SJCRH30 (cell line): Measurements from ENCODE around the gene PHLDB1. TPM values are rescaled to one million over a fixed set of nuclear protein-coding genes. Genes with fewer than 3 reads are reported as not detected.
A peak's percentile ranks its signal among the peaks of the same experiment; 100 is the strongest.
"Not testable (repeated sequence)": the region's sequence is repeated elsewhere in the genome, so short reads cannot be mapped to it uniquely, and the experiment has no call there.

ENCODE experiments used
- DNase-seq, 2 experiments: peaks; one replicate each; pipeline ENCODE4 v3.0.0-alpha.2; 2015 to 2020
- H3K27ac ChIP-seq: fragments of 250-450 bp; sonication (Bioruptor Pico); 2 replicates; pipeline ENCODE4 v1.5.1; 2020; ENCODE audit warnings: mild to moderate bottlenecking, moderate library complexity
- H3K27me3 ChIP-seq: fragments of 250-450 bp; sonication (Bioruptor Pico); 2 replicates; pipeline ENCODE4 v1.5.1; 2020; ENCODE audit warnings: mild to moderate bottlenecking, moderate library complexity
- H3K36me3 ChIP-seq: fragments of 250-450 bp; sonication (Bioruptor Pico); 2 replicates; pipeline ENCODE4 v1.5.1; 2020; ENCODE audit warnings: mild to moderate bottlenecking, moderate library complexity
- H3K4me1 ChIP-seq: fragments of 250-450 bp; sonication (Bioruptor Pico); 2 replicates; pipeline ENCODE4 v1.5.1; 2020; ENCODE audit warnings: mild to moderate bottlenecking, moderate library complexity
- H3K4me3 ChIP-seq: fragments of 250-450 bp; sonication (Bioruptor Pico); 2 replicates; pipeline ENCODE4 v1.5.1; 2020; ENCODE audit warnings: mild to moderate bottlenecking, moderate library complexity
- H3K9me3 ChIP-seq: fragments of 250-450 bp; sonication (Bioruptor Pico); replicated peaks from 2 replicates; pipeline ENCODE4 v1.5.1; 2020; ENCODE audit warnings: mild to moderate bottlenecking, moderate library complexity
- total RNA-seq: library from RNA; depleted of rRNA; stranded (reverse); fragments of >200 nt; shearing (Covaris generic); gene quantifications from 2 replicates; pipeline ENCODE4 v1.2.3, GENCODE V29; 2014

PHLDB1 gene
- total RNA-seq, 1 experiment from 2014 or later = 21.6 TPM

- no peaks in the 10 kb centered on the region for H3K4me1 ChIP-seq
- H3K4me3 ChIP-seq = no peak overlapping the region
- no peak overlapping the region for H3K27ac ChIP-seq
- peaks cover 41% of the 10 kb centered on the region for H3K36me3 ChIP-seq
- no peaks in the 10 kb centered on the region for H3K9me3 ChIP-seq
- no peaks in the 10 kb centered on the region for H3K27me3 ChIP-seq
- no peak for DNase-seq
Observed at GRCh38 chr11:118596224-118597146, 10.9 kb upstream of the PHLDB1 start.

GRCh38 chr11:118597556-118597955 lies 9.9 kb upstream of the PHLDB1 start:
- H3K27me3 ChIP-seq = no peaks in the 10 kb centered on the region
- no peak for DNase-seq
- H3K4me3 ChIP-seq = no peak overlapping the region
- H3K4me1 ChIP-seq = no peaks in the 10 kb centered on the region
- H3K9me3 ChIP-seq = no peaks in the 10 kb centered on the region
- H3K27ac ChIP-seq = no peak overlapping the region
- H3K36me3 ChIP-seq = peaks cover 45% of the 10 kb centered on the region

- Histone ChIP-seq H3K27ac (no peak overlapping the region), H3K4me1 (no peaks in the 10 kb centered on the region), H3K9me3 (no peaks in the 10 kb centered on the region), H3K36me3 (peaks cover 24% of the 10 kb centered on the region), H3K27me3 (no peaks in the 10 kb centered on the region), H3K4me3 (no peak overlapping the region)
- DNase-seq = no peak
Observed at GRCh38 chr11:118602331-118602730, 5.1 kb upstream of the PHLDB1 start.

GRCh38 chr11:118603709-118604108 lies 3.7 kb upstream of the PHLDB1 start:
- H3K9me3 ChIP-seq, H3K27me3 ChIP-seq, DNase-seq, H3K4me1 ChIP-seq, H3K4me3 ChIP-seq, H3K27ac ChIP-seq: not testable (repeated sequence)
- H3K36me3 ChIP-seq = peaks cover 20% of the 10 kb centered on the region

- no peak overlapping the region for H3K4me3 ChIP-seq
- H3K9me3 ChIP-seq = no peaks in the 10 kb centered on the region
- DNase-seq = no peak
- H3K27ac ChIP-seq = no peak overlapping the region
- H3K36me3 ChIP-seq = peaks cover 20% of the 10 kb centered on the region
- no peaks in the 10 kb centered on the region for H3K27me3 ChIP-seq
- H3K4me1 ChIP-seq = no peaks in the 10 kb centered on the region
Observed at GRCh38 chr11:118604566-118604965, 2.8 kb upstream of the PHLDB1 start.

- DNase-seq = peak in 1 of 2 experiments; percentile 19
- Histone ChIP-seq H3K4me1 (no peaks in the 10 kb centered on the region), H3K27me3 (no peaks in the 10 kb centered on the region), H3K27ac (no peak overlapping the region), H3K4me3 (no peak overlapping the region), H3K36me3 (peaks cover 15% of the 10 kb centered on the region; the same call in 1 of the 2 replicates), H3K9me3 (no peaks in the 10 kb centered on the region)
Observed at GRCh38 chr11:118605116-118605867, 2.1 kb upstream of the PHLDB1 start.

- Histone ChIP-seq H3K4me3 (no peak overlapping the region), H3K27me3 (no peaks in the 10 kb centered on the region), H3K4me1 (no peaks in the 10 kb centered on the region), H3K9me3 (no peaks in the 10 kb centered on the region), H3K36me3 (peaks cover 8% of the 10 kb centered on the region; the same call in 1 of the 2 replicates), H3K27ac (no peak overlapping the region)
- no peak for DNase-seq
Observed at GRCh38 chr11:118606157-118606843, 1.1 kb upstream of the PHLDB1 start.

GRCh38 chr11:118606844-118607228 lies 579 bp upstream of the PHLDB1 start:
- Histone ChIP-seq H3K27me3 (no peaks in the 10 kb centered on the region), H3K27ac (no peak overlapping the region), H3K4me1 (no peaks in the 10 kb centered on the region), H3K4me3 (no peak overlapping the region), H3K36me3 (peaks cover 2% of the 10 kb centered on the region; the same call in 1 of the 2 replicates), H3K9me3 (no peaks in the 10 kb centered on the region)
- no peak for DNase-seq

GRCh38 chr11:118608360-118609227 lies 1.2 kb downstream of the PHLDB1 start:
- peak overlapping the region; percentile 67 for H3K4me3 ChIP-seq
- no peaks in the 10 kb centered on the region for H3K9me3 ChIP-seq
- no peaks in the 10 kb centered on the region for H3K27me3 ChIP-seq
- peak overlapping the region; percentile 56 for H3K27ac ChIP-seq
- H3K36me3 ChIP-seq = no peaks in the 10 kb centered on the region
- no peaks in the 10 kb centered on the region for H3K4me1 ChIP-seq
- peak; percentile 57 to 58 for DNase-seq

GRCh38 chr11:118609380-118610224 lies 2.2 kb downstream of the PHLDB1 start:
- Histone ChIP-seq H3K4me1 (no peaks in the 10 kb centered on the region), H3K4me3 (no peak overlapping the region), H3K9me3 (no peaks in the 10 kb centered on the region), H3K27ac (no peak overlapping the region), H3K27me3 (no peaks in the 10 kb centered on the region), H3K36me3 (no peaks in the 10 kb centered on the region)
- no peak for DNase-seq

GRCh38 chr11:118610225-118610772 lies 2.9 kb downstream of the PHLDB1 start:
- Histone ChIP-seq H3K4me3 (no peak overlapping the region), H3K27ac (no peak overlapping the region), H3K9me3 (no peaks in the 10 kb centered on the region), H3K36me3 (no peaks in the 10 kb centered on the region), H3K27me3 (no peaks in the 10 kb centered on the region), H3K4me1 (peaks cover 2% of the 10 kb centered on the region; the same call in 1 of the 2 replicates)
- DNase-seq = no peak

GRCh38 chr11:118610773-118611432 lies 3.5 kb downstream of the PHLDB1 start:
- Histone ChIP-seq H3K4me1 (peaks cover 6% of the 10 kb centered on the region; the same call in 1 of the 2 replicates), H3K27ac (no peak overlapping the region), H3K4me3 (no peak overlapping the region), H3K27me3 (no peaks in the 10 kb centered on the region), H3K36me3 (no peaks in the 10 kb centered on the region), H3K9me3 (no peaks in the 10 kb centered on the region)
- no peak for DNase-seq

- H3K9me3 ChIP-seq, DNase-seq, H3K27me3 ChIP-seq, H3K27ac ChIP-seq, H3K36me3 ChIP-seq, H3K4me1 ChIP-seq, H3K4me3 ChIP-seq: not testable (repeated sequence)
Observed at GRCh38 chr11:118611433-118611795, 4.0 kb downstream of the PHLDB1 start.
